ENCODE measurements around the gene FOXQ1.
A peak's percentile ranks its signal among the peaks of the same experiment; 100 is the strongest.

The FOXQ1 gene, protein sequence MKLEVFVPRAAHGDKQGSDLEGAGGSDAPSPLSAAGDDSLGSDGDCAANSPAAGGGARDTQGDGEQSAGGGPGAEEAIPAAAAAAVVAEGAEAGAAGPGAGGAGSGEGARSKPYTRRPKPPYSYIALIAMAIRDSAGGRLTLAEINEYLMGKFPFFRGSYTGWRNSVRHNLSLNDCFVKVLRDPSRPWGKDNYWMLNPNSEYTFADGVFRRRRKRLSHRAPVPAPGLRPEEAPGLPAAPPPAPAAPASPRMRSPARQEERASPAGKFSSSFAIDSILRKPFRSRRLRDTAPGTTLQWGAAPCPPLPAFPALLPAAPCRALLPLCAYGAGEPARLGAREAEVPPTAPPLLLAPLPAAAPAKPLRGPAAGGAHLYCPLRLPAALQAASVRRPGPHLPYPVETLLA

DNA sequence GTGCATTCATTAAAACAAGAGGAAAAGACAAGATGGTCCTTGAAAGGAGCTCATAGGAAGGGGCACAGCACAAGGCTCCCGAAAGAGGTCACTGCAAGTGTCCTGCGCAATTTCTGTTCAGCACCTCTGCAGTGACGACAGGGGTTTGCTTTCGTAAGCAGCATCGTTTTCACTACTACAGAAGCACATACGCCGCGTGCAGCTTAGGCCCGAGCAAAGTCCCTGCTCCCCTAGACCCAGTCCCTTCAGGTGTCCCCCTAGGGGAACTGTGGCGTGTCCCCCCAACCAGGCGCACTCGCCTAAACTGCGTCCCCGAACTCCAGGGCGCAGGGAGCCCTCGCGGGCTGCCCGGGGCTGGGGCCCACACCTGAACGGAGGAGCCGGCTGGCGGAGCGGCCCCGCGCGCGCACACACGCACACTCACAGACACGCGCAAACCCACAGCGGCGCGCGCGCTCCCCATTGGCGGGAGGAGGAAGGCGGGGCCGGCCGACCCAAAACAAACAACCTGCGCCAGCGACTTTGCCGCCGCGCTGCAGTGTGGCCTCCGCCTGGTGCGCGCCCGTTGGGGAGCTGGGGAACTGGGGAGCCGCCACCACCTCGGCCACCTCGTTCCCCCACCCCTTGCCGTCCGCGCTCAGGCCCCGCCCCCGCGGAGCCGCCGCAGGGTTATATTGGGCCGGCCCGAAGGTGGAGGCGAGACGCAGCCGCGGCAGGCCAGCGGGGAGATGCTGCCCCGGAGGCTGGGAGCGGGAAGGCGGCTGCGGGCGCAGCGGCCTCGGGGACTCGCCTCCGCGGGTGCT, at the start of gene FOXQ1:
FOXQ1 (plus strand) TSS at position 699 of the 803 bp plus-strand sequence. CDS start 607 bp downstream, outside the sequence.
- DNase-seq (ENCODE audit: low read depth), result no peak
- H3K4me3 ChIP-seq (ENCODE audit: low read depth, low read length), result peak within 1 kb of the TSS; percentile 42

DNA sequence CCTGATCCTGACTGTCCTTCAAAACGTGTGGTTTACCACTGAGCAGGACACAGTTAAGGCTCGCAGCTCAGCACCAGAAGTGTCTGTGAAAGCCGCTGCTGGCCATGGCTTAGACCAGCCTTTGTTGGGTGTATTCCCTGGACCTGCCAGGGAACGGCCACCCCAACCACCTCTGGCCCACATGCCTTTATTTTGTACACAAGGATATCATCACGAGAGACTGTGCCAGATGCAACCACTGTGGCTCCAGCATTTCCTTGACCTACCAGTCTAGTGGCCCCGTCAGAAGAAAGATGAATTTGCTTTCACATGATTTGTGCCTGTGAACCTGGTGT, 49.2 kb upstream of the FOXQ1 start:
- H3K4me3 ChIP-seq (ENCODE audit: low read depth, low read length), result no peak overlapping the region
- no peak for DNase-seq (ENCODE audit: low read depth)

DNA sequence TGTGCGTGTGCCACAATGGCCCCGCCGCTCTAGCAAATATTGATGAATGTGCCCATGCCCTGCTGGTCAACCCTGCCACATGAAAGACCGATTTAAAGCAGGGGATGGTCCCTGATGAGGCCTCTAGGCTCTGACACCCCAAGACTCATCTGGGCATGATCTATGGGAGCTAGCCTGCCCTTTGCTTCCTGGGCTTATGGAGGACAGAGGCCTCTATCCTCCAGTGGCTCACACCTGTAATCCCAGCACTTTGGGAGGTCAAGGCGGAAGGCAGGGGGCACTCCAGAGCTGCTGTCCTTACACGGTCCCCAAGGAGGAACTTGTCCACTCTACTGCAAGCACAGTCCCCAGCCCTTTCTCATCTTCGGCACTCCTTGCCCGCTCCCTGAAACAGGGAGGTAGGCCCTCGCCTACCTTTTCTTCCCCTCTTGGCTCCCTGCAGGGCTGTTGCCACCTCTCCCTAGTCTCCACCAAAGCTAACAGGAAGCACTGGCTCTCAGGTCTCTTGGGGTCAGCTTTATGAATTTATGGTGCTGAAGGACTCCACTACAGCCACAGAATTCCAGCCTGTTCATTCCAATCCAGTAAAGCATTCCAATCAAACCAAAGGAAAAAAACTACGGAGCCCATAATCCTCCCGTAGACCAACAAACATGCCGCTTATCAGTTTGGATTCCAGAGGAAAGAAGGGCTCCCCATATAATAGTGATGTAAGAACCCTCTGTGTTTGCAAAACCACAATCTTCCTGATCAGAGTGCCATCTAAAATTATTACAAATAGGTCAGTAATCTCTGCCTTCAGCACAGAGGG, 48.7 kb upstream of the FOXQ1 start:
- no peak overlapping the region for H3K4me3 ChIP-seq (ENCODE audit: low read depth, low read length)
- DNase-seq (ENCODE audit: low read depth), result no peak

DNA sequence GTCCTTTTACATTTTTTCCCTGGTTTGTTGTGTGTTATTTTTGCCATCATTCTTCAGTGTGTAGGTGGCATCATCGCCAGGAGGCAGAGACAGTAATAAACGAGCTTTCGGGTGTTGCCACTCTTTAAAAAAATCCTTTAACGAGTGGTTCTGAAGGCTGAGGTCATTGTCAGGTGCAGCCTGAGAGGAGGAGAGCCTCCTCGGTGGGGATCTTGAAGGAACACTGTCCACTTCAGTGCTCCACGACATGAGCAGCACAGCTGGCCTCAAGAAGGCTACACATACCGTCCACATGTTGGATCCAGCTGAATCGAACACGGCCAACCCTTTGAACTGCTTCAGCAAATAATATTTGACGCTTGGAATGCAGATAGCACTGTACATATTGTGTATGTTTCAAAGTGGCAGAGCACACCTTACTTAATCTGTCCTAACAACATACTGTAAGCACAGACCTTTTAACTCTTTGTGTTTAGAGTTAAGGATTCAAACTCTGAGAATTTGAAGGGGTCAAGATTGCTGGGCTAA, 48.0 kb upstream of the FOXQ1 start:
- DNase-seq (ENCODE audit: low read depth), result no peak
- H3K4me3 ChIP-seq (ENCODE audit: low read depth, low read length), result no peak overlapping the region

DNA sequence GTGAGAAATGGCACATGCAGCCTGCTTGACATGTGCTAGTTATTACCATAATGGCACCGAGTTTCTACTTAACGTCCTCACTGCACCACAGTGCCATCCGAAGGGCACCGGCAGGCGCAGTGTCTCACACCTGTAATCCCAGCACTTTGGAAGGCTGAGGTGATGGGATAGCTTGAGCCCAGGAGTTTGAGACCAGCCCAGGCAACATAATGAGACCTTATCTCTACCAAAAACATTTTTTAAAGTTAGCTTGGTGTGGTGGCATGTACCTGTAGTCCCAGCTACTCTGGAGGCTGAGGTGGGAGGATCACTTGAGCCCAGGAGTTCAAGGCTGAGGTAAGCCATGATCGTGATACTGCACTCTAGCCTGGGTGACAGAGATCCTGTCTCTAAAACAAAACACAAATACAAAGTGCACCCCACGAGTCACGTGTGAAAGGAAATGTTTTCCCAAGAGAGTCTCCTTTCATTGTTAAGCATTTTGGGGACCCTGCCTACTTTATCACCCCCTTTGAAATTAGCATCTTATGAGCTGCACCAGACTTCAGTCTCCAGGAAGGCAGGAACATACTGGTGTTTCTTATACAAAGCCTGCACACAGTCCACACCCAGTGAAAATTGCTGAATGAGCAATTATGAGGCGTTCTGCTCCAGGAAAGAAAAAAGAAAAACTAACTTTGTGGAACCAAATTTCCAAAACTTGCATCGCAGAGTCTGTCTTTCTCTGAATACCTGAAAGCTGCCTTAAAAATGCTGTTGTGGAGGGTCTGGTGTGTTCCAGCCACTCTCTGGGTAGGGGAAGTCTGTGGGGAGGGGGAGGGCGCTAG, 47.1 kb upstream of the FOXQ1 start:
- no peak overlapping the region for H3K4me3 ChIP-seq (ENCODE audit: low read depth, low read length)
- no peak for DNase-seq (ENCODE audit: low read depth)

DNA sequence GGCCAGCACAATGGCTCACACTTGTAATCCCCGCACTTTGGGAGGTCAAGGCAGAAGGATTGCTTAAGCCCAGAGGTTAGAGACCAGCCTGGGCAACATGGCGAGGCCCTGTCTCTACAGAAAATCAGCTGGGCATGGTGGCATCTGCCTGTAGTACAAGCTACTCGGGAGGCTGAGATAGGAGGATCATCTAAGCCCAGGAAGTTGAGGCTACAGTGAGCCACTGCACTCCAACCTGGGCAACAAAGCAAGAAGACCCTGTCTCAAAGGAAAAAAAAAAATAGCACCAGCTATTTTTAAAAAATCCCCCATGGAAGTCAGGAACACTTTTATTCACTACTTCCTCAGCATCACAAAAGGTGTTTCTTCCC, 45.2 kb upstream of the FOXQ1 start:
- H3K4me3 ChIP-seq (ENCODE audit: low read depth, low read length), result no peak overlapping the region
- no peak for DNase-seq (ENCODE audit: low read depth)

DNA sequence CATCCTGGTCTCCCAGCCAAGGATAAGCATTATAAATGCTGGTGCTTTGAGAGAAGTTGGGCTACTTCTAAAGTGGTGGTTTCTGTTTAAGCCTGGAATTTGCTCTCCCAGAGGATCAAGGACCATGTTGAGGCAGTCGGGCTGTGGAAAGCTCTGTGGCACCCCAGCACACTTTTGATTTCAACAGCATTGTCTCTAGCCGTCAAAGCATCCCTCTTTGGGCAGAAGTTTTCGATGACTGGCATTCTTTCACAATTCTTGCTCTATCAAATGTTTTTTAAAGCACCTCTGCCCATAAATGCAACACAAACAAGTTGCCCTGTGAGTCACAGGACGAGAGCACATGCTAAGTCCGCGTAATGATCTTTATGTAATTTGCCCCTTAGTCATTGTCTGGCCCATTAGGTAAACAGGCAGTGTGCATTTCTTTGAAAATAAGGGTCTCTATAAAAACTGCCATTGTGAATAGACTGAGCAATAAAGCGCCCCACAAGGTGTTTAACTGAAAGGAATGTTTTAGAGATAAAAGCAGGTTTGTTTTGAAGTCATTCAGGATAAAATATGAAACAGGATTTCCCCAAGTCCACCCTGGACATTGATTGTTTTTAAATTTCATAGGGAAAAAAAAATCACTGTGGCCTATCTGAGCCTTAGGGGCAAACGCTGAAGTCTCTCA, 44.7 kb upstream of the FOXQ1 start:
- DNase-seq (ENCODE audit: low read depth), result peak; percentile 39
- H3K4me3 ChIP-seq (ENCODE audit: low read depth, low read length), result no peak overlapping the region

DNA sequence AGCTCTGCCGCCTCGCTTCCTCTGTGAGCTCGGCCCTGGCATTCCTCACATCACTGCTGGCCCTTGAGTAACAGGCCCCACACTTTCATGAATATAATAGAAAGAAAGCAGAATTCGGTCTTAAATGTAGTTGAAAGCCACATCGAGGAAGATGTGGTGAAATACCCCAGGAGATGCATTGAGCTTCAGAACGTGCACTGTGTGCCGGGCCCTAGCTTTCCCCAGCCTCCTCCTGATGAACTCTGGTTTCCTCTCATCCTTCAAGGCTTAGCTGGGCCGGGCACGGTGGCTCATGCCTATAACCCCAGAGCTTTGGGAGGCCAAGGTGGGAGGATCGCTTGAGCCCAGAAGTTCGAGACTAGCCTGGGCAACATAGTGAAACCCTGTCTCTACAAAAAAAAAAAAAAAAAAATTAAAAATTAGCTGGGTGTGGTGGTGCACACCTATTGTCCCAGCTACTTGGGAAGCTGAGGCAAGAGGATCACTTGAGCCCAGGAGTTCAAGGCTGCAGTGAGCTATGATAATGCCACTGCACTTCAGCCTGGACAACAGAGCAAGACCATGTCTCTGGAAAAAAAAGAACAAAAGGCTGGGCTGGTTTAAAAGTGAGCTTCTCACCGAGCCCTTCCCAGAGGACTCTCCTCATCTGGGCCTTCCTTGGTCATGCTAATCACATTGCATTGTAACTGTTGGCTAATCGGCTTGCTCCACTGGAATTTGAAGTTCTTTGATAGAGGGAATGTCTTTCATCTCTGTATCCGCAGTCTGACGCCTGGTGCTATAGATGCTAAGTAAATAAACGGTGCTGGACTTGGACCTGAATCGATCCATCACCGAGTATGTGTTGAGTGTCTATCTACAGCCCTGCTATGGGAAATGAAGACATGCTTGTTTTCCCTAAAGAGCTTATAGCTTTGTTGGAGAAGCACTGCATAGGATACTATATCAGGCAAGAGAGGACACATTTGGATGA, 43.8 kb upstream of the FOXQ1 start:
- H3K4me3 ChIP-seq (ENCODE audit: low read depth, low read length), result no peak overlapping the region
- no peak for DNase-seq (ENCODE audit: low read depth)

DNA sequence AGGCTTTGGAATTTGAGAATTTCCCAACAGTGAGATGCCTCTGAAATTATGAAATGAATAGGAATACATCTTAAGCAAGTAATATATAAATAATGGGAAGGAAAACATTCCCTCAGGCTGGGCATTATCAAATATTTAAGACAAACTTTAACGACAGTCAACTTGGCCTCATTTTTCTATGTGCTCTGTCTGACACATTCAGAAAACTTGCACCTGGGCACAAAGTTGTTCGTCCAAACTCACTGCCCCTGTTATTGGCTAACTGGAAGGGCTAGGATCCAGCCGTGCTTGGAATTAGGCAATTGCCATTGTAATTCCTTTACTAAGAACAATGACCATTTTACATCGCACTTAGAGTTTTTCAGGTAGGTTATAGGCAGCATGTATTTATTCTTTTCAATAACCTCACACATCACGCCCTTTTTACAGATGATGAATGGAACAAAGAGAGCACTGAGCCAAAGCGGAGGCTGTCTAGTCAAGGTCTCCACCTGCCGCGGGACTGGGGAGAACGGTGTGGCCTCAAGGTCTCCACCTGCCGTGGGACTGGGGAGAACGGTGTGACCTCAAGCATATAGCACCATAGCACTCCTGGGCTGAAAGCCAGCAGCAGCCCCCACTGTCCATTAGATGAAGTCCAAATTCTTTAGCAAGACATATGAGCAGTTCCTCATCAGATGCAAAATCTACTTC, 40.7 kb upstream of the FOXQ1 start:
- no peak overlapping the region for H3K4me3 ChIP-seq (ENCODE audit: low read depth, low read length)
- DNase-seq (ENCODE audit: low read depth), result no peak

DNA sequence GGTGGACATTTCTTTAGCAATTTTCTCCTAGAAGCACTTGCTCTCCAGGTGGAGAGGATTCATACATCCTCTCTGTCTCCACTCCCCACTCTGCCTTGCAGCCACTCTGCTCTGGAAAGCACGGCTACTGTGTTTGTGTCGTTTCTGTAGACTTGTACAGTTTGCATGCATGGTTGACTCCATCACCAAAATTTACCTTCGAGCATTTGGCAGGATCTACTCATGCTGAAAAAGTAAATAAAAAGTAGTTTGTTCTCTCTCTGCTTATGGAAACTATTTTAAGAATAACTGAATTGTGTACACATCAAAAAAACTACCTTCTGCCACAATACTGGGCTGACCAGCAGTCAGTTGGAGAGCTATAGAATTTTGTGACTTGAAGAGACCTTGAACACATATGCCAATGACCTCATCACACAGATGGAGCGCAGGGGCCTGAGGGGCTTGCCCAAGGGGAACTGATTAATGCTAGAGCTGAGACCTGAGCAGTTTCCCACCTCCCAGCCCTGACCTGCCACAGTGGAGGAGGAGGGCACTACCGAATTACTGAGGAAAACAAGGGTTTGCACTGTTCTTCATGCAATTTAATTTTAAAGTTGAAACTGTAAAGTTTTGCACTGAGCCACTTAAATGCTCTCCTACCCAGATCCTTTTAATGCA, 33.7 kb upstream of the FOXQ1 start:
- no peak overlapping the region for H3K4me3 ChIP-seq (ENCODE audit: low read depth, low read length)
- no peak for DNase-seq (ENCODE audit: low read depth)

DNA sequence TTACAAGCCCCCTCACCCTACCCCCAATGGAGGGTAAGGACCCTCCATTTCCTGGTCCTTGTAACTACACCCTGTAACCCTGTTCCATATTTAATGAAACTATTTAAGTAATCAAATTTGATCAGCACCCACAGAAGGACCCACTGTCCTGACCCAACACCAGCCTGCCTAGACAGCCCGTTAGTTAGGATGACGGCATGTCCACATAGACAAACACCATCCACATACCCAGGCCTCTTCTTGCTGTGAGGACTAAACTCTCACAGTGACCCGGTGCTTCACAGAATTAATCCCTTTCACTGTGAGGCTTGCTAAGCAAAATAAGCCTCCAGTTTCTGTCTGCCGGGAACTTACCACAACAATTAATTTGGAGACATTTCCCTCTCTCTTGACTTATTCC, 32.8 kb upstream of the FOXQ1 start:
- no peak for DNase-seq (ENCODE audit: low read depth)
- no peak overlapping the region for H3K4me3 ChIP-seq (ENCODE audit: low read depth, low read length)

DNA sequence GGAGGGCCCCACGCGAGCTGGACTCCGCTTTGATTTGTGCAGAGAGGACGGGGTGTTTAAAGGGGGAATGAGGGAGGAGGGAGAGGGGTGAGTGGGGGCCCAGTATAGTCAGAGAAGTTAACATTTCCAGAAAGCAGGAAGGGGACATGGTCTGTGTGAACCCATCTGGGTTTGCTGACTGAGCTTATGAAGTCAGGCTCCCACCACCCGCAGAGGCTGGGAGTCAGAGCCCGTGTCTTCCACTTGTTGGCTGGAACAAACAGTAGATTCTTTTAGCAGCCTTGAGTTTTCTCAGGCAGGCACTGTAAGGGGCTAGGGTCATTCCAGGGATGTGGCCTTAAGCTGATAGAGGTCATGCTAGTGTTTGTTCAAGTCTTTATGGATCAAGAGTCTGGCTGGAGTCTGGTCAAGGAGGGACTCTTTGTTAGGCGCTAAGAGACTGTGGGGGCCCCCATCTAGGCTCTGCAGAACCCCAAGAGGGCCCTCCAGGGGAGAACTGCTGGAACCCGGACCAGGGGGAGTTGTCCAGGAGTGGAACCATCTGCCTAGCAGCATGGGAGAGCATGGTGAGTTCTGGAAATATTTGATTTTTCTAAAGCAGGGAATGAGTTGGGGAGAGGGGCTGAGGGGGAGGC, 31.1 kb upstream of the FOXQ1 start:
- DNase-seq (ENCODE audit: low read depth), result no peak
- H3K4me3 ChIP-seq (ENCODE audit: low read depth, low read length), result no peak overlapping the region

DNA sequence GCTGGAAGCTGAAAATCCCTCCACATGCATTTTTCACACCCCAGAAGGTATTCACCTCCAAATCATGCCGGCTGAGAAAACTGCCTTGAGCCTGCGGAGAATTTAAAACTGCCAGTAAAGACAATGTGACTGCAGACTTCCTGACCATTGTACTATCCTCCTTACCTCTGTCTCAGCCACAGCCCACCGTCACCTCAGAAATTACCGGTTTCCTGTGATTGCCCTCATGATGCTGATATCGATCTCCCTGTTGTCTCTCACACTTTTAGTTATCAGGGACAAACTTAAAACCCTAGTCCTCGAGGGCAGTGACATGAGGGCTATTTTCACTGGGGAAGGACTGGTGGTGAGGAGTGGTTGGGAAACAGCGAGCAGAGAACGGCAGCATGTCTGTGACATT, 30.2 kb upstream of the FOXQ1 start:
- no peak for DNase-seq (ENCODE audit: low read depth)
- H3K4me3 ChIP-seq (ENCODE audit: low read depth, low read length), result no peak overlapping the region

DNA sequence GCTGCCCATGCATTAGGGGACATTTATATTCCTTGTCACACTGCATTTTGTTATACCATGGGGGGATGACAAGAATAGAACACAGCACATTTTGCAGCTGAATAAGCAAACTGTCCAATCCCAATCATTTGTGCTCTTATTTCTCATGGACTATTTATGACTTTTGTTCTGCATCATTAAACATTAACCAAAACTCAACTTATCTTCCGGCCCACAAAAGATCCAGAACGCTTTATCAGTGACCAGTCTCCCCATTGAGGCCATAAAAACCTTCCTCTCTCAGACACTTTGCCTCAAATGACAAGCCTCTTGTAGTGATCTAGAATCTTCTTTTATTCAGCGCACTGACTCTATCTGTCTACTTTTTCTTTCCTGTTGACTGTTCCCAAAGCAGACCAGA, 28.4 kb upstream of the FOXQ1 start:
- H3K4me3 ChIP-seq (ENCODE audit: low read depth, low read length), result no peak overlapping the region
- no peak for DNase-seq (ENCODE audit: low read depth)

DNA sequence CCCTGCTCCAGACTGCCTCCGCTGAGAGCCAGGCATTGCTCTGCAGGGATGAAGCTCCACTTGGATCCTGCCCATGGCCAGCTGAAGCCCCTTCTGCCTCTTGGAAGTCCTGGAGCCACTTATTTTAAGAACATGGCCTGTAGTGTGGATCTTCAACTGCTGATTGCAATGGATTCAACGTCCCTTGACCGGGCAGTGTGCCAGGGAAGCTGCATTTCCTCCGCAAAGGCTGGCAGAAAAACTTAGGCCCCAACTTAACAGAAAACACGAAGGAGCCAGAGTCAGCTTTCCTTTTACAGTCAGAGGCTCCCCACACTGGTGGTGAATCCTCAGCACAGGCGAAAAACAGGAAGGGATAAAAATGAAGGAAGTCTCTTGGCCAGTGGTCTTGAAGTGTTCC, 26.3 kb upstream of the FOXQ1 start:
- peak; percentile 10 for DNase-seq (ENCODE audit: low read depth)
- H3K4me3 ChIP-seq (ENCODE audit: low read depth, low read length), result no peak overlapping the region

DNA sequence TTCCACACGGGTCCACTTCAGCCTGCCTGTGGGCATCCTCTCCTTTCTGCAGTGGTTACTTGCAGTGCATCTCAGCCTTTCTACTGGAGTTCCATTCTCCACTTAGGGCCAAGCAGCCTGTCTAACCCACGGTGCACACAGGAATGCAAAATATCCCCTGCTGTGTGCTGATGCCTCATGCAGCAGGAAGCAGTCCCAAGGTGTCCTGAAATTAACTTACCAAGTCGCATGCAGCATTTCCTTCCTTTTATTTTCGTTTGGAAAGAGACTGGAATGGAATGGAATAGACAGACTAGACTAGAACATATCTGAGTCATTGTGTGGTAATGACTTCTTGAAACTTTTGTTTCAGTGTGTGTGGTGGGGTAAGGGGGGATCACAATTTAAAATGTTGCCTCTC, 25.9 kb upstream of the FOXQ1 start:
- peak; percentile 63 for DNase-seq (ENCODE audit: low read depth)
- H3K4me3 ChIP-seq (ENCODE audit: low read depth, low read length), result no peak overlapping the region
